ENCODE measurements around the gene STK32C. TPM values are rescaled to one million over a fixed set of nuclear protein-coding genes. Genes with fewer than 3 reads are reported as not detected.

STK32C gene
- total RNA-seq, 1 donor from 2014 or later, result 13.0 TPM

DNA sequence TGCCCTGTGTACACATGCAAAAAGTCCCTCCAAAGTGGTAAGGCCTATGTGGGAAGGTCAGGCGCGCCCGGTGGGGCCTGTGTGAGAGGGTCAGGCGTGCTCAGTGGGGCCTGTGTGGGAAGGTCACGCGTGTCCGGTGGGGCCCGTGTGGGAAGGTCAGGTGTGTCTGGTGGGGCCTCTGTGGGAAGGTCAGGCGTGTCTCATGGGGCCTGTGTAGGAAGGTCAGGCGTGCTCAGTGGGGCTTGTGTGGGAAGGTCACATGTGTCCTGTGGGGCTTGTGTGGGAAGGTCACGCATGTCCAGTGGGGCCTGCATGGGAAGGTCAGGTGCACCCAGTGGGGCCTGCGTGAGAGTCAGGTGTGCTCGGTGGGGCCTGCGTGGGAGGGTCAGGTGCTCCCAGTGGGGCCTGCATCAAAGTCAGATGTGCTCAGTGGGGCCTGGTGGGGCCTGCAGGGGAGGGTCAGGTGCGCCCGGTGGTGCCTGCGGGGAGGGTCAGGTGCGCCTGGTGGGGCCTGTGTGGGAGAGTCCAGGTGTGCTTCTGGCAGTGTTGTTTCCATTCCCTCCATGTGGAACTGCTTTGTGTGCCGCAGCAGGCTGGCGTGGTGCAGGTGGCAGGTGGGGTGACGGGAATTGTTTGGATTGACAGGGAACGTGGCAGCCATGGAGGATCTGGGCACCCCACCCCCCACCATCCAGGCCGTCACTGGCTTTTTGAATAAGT lies 39.6 kb upstream of the STK32C start:
- no peak overlapping the region for H3K4me3 ChIP-seq (ENCODE audit: low read depth, low read length)
- no peak for DNase-seq (ENCODE audit: low read depth)
- no peak for TF ChIP-seq CTCF (conservative IDR thresholded peaks at IDR 0.05; ENCODE audit: low read depth, low read length)

- no peak for TF ChIP-seq CTCF (conservative IDR thresholded peaks at IDR 0.05; ENCODE audit: low read depth, low read length)
- H3K4me3 ChIP-seq (ENCODE audit: low read depth, low read length), result no peak overlapping the region
- DNase-seq (ENCODE audit: low read depth), result no peak
Observed at GRCh38 chr10:132346806-132347205, 39.1 kb upstream of the STK32C start.

DNA sequence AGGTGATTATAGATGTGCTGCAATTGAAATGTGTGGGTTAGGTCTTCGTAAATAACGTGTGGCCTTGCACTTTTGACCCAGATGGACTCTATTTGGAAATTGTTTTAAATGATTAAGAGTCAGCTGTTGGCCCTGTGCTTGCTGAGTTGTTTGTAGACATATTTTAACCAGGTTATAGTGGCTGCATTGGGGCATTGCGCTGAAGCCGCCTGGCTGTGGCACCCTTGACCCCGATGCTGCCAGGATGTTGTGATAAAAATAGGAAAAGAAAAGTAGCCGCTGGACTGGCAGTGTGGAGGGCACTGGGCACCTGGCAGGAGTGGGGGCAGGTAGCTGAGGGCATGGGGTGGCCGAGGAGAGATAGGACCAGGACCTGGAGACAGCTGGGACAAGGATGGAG lies 37.6 kb upstream of the STK32C start:
- DNase-seq (ENCODE audit: low read depth), result no peak
- no peak overlapping the region for H3K4me3 ChIP-seq (ENCODE audit: low read depth, low read length)
- no peak for TF ChIP-seq CTCF (conservative IDR thresholded peaks at IDR 0.05; ENCODE audit: low read depth, low read length)

GRCh38 chr10:132344386-132344785 lies 36.6 kb upstream of the STK32C start:
- H3K4me3 ChIP-seq (ENCODE audit: low read depth, low read length), result no peak overlapping the region
- TF ChIP-seq CTCF (conservative IDR thresholded peaks at IDR 0.05; ENCODE audit: low read depth, low read length), result no peak

GRCh38 chr10:132342553-132342952 lies 34.8 kb upstream of the STK32C start:
- H3K4me3 ChIP-seq (ENCODE audit: low read depth, low read length), result no peak overlapping the region
- no peak for DNase-seq (ENCODE audit: low read depth)
- no peak for TF ChIP-seq CTCF (conservative IDR thresholded peaks at IDR 0.05; ENCODE audit: low read depth, low read length)

More at GRCh38 chr10:132344386-132344785, 36.6 kb upstream of the STK32C start:
- DNase-seq (ENCODE audit: low read depth), result no peak

GRCh38 chr10:132341781-132342180 lies 34.0 kb upstream of the STK32C start:
- no peak overlapping the region for H3K4me3 ChIP-seq (ENCODE audit: low read depth, low read length)
- no peak for DNase-seq (ENCODE audit: low read depth)
- TF ChIP-seq CTCF (conservative IDR thresholded peaks at IDR 0.05; ENCODE audit: low read depth, low read length), result no peak

DNA sequence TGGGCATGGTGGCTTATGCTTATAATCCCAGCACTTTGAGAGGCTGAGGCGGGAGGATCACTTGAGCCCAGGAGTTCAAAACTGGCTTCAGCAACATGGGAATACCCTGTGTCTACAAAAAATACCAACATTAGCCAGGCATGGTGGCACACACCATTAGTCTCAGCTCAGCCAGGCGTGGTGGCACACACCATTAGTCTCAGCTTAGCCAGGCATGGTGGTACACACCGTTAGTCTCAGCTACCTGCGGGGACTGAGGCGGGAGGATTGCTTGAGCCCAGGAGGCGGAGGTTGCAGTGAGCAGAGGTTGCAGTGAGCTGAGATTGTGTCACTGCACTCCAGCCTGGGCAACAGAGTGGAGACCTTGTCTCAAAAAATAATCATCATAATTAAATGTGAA lies 33.3 kb upstream of the STK32C start:
- DNase-seq (ENCODE audit: low read depth), result no peak
- H3K4me3 ChIP-seq (ENCODE audit: low read depth, low read length), result no peak overlapping the region
- TF ChIP-seq CTCF (conservative IDR thresholded peaks at IDR 0.05; ENCODE audit: low read depth, low read length), result no peak
